Colonic mucosa (tissue), 4 donors: ENCODE data around the gene PLTP. TPM values are rescaled to one million over a fixed set of nuclear protein-coding genes. Genes with fewer than 3 reads are reported as not detected.

Experiments used
- DNase-seq: peaks from one replicate; pipeline ENCODE4 v3.0.0-alpha.2; 2020
- H3K27ac ChIP-seq: fragments of 200-600 bp; one replicate; pipeline ENCODE4 v1.8.0; 2021
- H3K27me3 ChIP-seq: fragments of 200-600 bp; one replicate; pipeline ENCODE4 v1.8.0; 2021
- H3K36me3 ChIP-seq: fragments of 200-600 bp; one replicate; pipeline ENCODE4 v1.8.0; 2021
- H3K4me1 ChIP-seq: fragments of 200-600 bp; one replicate; pipeline ENCODE4 v1.8.0; 2021; ENCODE audit warnings: mild to moderate bottlenecking
- H3K4me3 ChIP-seq: fragments of 200-600 bp; one replicate; pipeline ENCODE4 v1.8.0; 2021
- H3K9ac ChIP-seq, 2 donors: one replicate each; pipeline ENCODE4 v1.7.0; 2013; ENCODE audit warnings: control low read depth in 2 of 2, low read depth in 2 of 2, low read length in 2 of 2
- H3K9me3 ChIP-seq: fragments of 200-600 bp; one replicate; pipeline ENCODE4 v1.8.0; 2021
- intact Hi-C: fragments of 100-400 bp; cut with DNase I; formaldehyde crosslinking; loops from one replicate; pipeline ENCODE4 v1.14.1; 2022
- total RNA-seq, 2 donors: library from RNA; stranded (reverse); fragmentation: NEBNext Ultra II Directional in 1 of 2; extraction: Animal tissue kit (Norgen Biotek cat#: 25700) in 1 of 2; gene quantifications; one replicate each; pipeline ENCODE4 v1.2.1, GENCODE V29; 2021
- TF ChIP-seq, protein P1 (sequence below): fragments of 200-600 bp; IDR thresholded peaks from one replicate; pipeline ENCODE4 v1.8.0; 2022; ENCODE audit warnings: antibody characterized with exemption, mild to moderate bottlenecking
- donor health status: healthy.
- donor health status: DM: no; HTN: no; CAD: no.
- donor health status: DM: no; HTN: no; CAD: no.

Gene PLTP
- total RNA-seq, 2 donors from 2014 or later = 17.4 to 36.2 TPM

DNA sequence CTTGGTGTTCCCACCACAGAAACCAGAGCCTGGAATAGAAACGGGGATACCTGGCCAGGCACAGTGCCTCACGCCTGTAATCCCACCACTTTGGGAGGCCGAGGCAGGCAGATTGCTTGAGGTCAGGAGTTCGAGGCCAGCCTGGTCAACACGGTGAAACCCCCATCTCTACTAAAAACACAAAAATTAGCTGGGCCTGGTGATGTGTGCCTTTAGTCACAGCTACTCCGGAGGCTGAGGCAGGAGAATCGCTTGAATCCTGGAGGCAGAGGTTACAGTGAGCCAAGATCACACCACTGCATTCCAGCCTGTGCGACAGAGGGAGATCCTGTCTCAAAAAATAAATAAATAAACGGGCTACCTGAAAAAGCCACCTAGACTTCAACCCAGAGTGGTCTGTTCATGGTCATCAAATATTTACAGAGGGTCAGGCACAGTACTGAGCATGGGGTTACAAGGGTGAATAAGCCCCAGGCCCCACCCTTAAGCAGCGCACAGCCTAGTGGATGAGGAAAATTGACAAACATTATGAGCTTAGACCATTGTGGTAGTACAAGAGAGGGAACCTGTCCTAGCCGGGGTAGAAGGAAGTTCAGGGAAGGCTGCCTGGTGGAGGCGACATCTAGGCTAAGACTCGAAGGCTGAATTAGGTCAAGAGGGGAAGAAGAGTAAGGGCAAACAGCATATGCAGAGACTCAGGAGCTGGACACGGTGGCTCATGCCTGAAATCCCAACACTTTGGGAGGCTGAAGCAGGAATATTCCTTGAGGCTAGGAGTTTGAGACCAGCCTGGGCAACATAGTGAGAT lies 15.3 kb upstream of the PLTP start:
- no peak overlapping the region for H3K4me3 ChIP-seq
- no peaks in the 10 kb centered on the region for H3K36me3 ChIP-seq
- TF ChIP-seq, protein P1, sequence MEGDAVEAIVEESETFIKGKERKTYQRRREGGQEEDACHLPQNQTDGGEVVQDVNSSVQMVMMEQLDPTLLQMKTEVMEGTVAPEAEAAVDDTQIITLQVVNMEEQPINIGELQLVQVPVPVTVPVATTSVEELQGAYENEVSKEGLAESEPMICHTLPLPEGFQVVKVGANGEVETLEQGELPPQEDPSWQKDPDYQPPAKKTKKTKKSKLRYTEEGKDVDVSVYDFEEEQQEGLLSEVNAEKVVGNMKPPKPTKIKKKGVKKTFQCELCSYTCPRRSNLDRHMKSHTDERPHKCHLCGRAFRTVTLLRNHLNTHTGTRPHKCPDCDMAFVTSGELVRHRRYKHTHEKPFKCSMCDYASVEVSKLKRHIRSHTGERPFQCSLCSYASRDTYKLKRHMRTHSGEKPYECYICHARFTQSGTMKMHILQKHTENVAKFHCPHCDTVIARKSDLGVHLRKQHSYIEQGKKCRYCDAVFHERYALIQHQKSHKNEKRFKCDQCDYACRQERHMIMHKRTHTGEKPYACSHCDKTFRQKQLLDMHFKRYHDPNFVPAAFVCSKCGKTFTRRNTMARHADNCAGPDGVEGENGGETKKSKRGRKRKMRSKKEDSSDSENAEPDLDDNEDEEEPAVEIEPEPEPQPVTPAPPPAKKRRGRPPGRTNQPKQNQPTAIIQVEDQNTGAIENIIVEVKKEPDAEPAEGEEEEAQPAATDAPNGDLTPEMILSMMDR = no peak
- no peaks in the 10 kb centered on the region for H3K27me3 ChIP-seq
- no peak overlapping the region for H3K9ac ChIP-seq
- H3K4me1 ChIP-seq = no peaks in the 10 kb centered on the region
- no peak for DNase-seq
- H3K27ac ChIP-seq = no peak overlapping the region
- no peaks in the 10 kb centered on the region for H3K9me3 ChIP-seq
- intact Hi-C loops = no loop called here

- no peaks in the 10 kb centered on the region for H3K4me1 ChIP-seq
- DNase-seq = no peak
- no peak overlapping the region for H3K9ac ChIP-seq
- no peak overlapping the region for H3K4me3 ChIP-seq
- no peak overlapping the region for H3K27ac ChIP-seq
- H3K27me3 ChIP-seq = no peaks in the 10 kb centered on the region
- TF ChIP-seq, protein P1 = no peak
- no peaks in the 10 kb centered on the region for H3K9me3 ChIP-seq
- H3K36me3 ChIP-seq = no peaks in the 10 kb centered on the region
- intact Hi-C loops = no loop called here
Observed at GRCh38 chr20:45926731-45927070, 14.7 kb upstream of the PLTP start.

DNA sequence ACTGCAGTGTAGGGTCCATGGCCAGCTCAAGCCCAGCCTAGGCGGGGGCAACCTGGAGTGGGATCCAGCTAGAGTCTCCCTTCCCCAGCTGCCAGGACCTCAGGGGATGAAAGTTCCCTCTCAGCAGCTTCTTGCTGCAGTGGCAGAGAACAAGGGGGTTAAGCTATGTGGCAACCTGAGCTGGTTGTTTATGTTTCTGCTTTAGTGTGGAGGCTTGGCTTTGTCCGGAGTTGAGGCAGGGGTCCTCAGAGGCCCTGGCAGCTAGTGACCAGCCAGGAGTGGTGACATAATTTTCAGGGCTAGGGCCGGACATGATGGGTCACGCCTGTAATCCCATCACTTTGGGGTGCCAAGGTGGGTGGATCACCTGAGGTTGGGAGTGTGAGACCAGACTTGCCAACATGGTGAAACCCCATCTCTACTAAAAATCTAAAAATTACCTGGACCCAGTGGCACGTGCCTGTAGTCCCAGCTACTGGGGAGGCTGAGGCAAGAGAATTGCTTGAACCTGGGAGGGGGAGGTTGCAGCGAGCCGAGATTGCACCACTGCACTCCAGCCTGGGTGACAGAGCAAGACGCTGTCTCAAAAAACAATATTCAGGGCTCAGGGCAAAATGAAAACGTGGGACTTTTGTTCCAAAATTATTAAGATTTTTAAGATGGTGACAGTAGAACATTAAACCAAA lies 14.0 kb upstream of the PLTP start:
- Histone ChIP-seq H3K27me3 (no peaks in the 10 kb centered on the region), H3K9me3 (no peaks in the 10 kb centered on the region), H3K4me1 (no peaks in the 10 kb centered on the region), H3K9ac (no peak overlapping the region), H3K36me3 (no peaks in the 10 kb centered on the region), H3K27ac (no peak overlapping the region), H3K4me3 (no peak overlapping the region)
- TF ChIP-seq, protein P1 = no peak
- intact Hi-C loops = no loop called here
- DNase-seq = no peak

DNA sequence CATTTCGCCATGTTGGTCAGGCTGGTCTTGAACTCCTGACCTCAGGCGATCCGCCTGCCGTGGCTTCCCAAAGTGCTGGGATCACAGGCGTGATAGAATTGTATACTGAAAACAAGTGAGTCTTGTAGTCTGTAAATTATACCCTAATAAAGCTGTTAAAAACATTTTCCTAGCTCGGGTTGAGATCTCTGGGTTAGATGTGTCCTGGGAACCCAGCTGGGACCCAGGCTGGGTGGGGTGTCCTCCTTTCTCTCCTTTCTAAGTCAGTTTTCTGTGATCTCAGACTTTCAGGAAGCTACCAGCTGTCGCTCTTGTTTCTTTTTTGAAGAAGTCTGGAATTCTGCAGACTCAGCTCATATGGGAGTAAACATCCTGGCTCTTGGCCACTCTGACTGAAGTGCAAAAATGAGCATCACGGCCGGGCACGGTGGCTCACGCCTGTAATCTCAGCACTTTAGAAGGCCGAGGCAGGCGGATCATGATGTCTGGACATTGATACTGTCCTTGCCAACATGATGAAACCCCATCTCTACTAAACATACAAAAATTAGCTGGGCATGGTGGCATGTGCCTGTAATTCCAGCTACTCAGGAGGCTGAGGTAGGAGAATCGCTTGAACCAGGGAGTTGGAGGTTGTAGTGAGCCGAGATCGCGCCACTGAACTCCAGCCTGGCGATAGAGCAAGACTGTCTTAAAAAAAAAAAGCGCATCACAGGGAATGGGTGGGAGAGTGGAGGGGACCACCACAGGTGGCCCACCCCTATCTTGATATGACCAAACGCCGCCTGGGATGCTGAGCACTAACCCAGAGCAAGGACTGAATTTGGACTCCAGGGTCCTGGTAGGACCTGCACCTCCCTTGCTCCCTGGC lies 12.7 kb upstream of the PLTP start:
- TF ChIP-seq, protein P1 = no peak
- Histone ChIP-seq H3K9ac (no peak overlapping the region), H3K36me3 (no peaks in the 10 kb centered on the region), H3K4me3 (no peak overlapping the region), H3K9me3 (no peaks in the 10 kb centered on the region), H3K27me3 (no peaks in the 10 kb centered on the region), H3K27ac (peak overlapping the region; percentile 66), H3K4me1 (no peaks in the 10 kb centered on the region)
- DNase-seq = peak; percentile 42
- intact Hi-C loops = no loop called here

GRCh38 chr20:45921337-45922189 lies 9.6 kb upstream of the PLTP start:
- H3K9me3 ChIP-seq = no peaks in the 10 kb centered on the region
- no peaks in the 10 kb centered on the region for H3K36me3 ChIP-seq
- intact Hi-C loops = no loop called here
- DNase-seq = no peak
- no peak overlapping the region for H3K9ac ChIP-seq
- H3K27ac ChIP-seq = no peak overlapping the region
- H3K4me3 ChIP-seq = no peak overlapping the region
- H3K27me3 ChIP-seq = no peaks in the 10 kb centered on the region
- H3K4me1 ChIP-seq = no peaks in the 10 kb centered on the region
- TF ChIP-seq, protein P1 = no peak
